ENCODE measurements around the gene RGS18.

DNA sequence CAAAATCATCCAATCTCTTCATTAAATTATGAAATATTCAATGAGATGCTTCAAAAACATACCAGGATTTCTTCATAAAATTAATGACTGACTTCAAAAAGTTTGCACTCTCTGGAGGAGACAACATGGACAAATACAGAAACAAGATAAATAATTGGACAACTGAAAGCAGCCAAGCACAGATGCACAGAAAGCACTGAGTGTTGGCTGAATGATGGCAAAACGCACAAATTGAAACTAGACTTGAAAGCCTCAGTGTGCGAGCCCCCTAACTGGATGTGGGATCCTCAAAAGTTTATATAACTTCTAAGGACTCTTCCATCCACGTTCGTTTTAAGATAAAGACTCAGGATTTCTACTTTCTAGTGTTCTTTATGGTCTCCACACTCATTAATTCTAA, 27.9 kb downstream of the RGS18 start:
- TF ChIP-seq POLR2AphosphoS5 (IDR thresholded peaks at IDR 0.05; ENCODE audit: borderline replicate concordance, low read depth, low read length) (no peak), EZH2 (IDR thresholded peaks at IDR 0.05) (no peak)
